ENCODE results near the gene KCNAB1. TPM values are rescaled to one million over a fixed set of nuclear protein-coding genes. Genes with fewer than 3 reads are reported as not detected.
A peak's percentile ranks its signal among the peaks of the same experiment; 100 is the strongest.

The KCNAB1 gene
- total and polyA plus RNA-seq, 4 donors = 8.9 to 45.8 (median 17.8) TPM

GRCh38 chr3:156469456-156469855 lies 349.1 kb downstream of the KCNAB1 start:
- Histone ChIP-seq H3K9me3 (ENCODE audit: control insufficient read depth, low read length) (peaks cover 1% of the 10 kb centered on the region), H3K27me3 (ENCODE audit: control insufficient read depth in 1 of 2, insufficient read depth in 2 of 2, low read length in 1 of 2) (no peaks in the 10 kb centered on the region), H3K27ac (ENCODE audit: low read depth in 1 of 2, low read length in 2 of 2) (no peak overlapping the region), H3K36me3 (ENCODE audit: control insufficient read depth in 1 of 2, insufficient read depth in 2 of 2, low read length in 1 of 2) (peaks cover 0 to 2% of the 10 kb centered on the region in 2 donors), H3K4me1 (ENCODE audit: control insufficient read depth in 1 of 2, insufficient read depth in 2 of 2, low read length in 2 of 2) (no peaks in the 10 kb centered on the region), H3K4me3 (ENCODE audit: low read length in 2 of 2) (no peak overlapping the region)
- no peak for DNase-seq
- no peak for ATAC-seq (ENCODE audit: low FRiP score)
- intact Hi-C loops (cut with DNase I) = no loop called here

- Histone ChIP-seq H3K36me3 (ENCODE audit: control insufficient read depth in 1 of 2, insufficient read depth in 2 of 2, low read length in 1 of 2) (peaks cover 0 to 2% of the 10 kb centered on the region in 2 donors), H3K27me3 (ENCODE audit: control insufficient read depth in 1 of 2, insufficient read depth in 2 of 2, low read length in 1 of 2) (no peaks in the 10 kb centered on the region), H3K4me1 (ENCODE audit: control insufficient read depth in 1 of 2, insufficient read depth in 2 of 2, low read length in 2 of 2) (no peaks in the 10 kb centered on the region), H3K4me3 (ENCODE audit: low read length in 2 of 2) (no peak overlapping the region), H3K27ac (ENCODE audit: low read depth in 1 of 2, low read length in 2 of 2) (no peak overlapping the region), H3K9me3 (ENCODE audit: control insufficient read depth, low read length) (peaks cover 1% of the 10 kb centered on the region)
- no peak for DNase-seq
- WGBS, 2 donors = 41 to 50% methylated on average over 3 of the region's 3 CpGs
- intact Hi-C loops (cut with DNase I) = no loop called here
- no peak for ATAC-seq (ENCODE audit: low FRiP score)
Observed at GRCh38 chr3:156471431-156471830, 351.1 kb downstream of the KCNAB1 start.

DNA sequence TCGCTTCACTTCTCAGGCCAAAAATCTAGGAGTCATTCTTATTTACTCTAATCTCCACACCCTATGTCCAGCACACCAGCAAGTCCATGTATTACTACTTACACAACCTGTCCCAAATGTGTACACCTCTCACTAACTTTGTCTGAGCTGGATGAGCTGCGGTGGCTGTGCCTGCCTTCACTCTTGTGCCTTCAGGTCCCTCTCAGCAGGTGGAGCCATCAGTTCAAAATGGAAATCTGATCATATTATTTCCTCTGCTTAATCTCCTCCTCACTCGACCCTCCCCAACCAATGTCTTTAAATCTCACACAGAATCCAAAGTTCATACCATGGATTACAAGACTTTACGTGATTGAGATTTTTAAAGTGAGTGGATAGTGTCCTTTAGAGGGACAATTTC lies 351.8 kb downstream of the KCNAB1 start:
- Histone ChIP-seq H3K4me3 (ENCODE audit: low read length in 2 of 2) (no peak overlapping the region), H3K27me3 (ENCODE audit: control insufficient read depth in 1 of 2, insufficient read depth in 2 of 2, low read length in 1 of 2) (no peaks in the 10 kb centered on the region), H3K4me1 (ENCODE audit: control insufficient read depth in 1 of 2, insufficient read depth in 2 of 2, low read length in 2 of 2) (no peaks in the 10 kb centered on the region), H3K36me3 (ENCODE audit: control insufficient read depth in 1 of 2, insufficient read depth in 2 of 2, low read length in 1 of 2) (peaks cover 0 to 2% of the 10 kb centered on the region in 2 donors), H3K9me3 (ENCODE audit: control insufficient read depth, low read length) (peaks cover 1% of the 10 kb centered on the region), H3K27ac (ENCODE audit: low read depth in 1 of 2, low read length in 2 of 2) (no peak overlapping the region)
- 83 to 85% methylated on average over 4 of the region's 4 CpGs for WGBS, 2 donors
- no peak for ATAC-seq (ENCODE audit: low FRiP score)
- intact Hi-C loops (cut with DNase I) = no loop called here
- DNase-seq = no peak

DNA sequence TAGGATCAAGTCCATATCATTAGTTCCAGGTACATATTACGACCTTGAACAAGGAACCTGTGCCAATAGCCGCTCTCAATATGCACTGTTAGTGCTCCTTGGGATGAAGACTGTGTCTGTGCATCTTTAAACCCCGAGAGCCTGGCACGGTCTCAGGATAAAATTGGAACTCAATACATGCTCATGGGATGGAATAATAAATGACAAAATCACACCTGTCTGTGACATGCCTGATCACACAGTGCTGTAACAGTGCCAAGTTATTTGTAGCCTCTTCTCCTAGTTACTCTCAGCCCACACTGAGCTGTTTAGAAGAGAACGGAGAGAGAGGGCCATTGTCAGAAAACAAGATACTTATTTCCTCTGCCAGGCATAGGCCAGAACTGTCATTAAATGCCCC lies 352.3 kb downstream of the KCNAB1 start:
- no peaks in the 10 kb centered on the region for H3K4me1 ChIP-seq (ENCODE audit: control insufficient read depth in 1 of 2, insufficient read depth in 2 of 2, low read length in 2 of 2)
- intact Hi-C loops (cut with DNase I) = no loop called here
- no peak overlapping the region for H3K4me3 ChIP-seq (ENCODE audit: low read length in 2 of 2)
- no peaks in the 10 kb centered on the region for H3K27me3 ChIP-seq (ENCODE audit: control insufficient read depth in 1 of 2, insufficient read depth in 2 of 2, low read length in 1 of 2)
- H3K27ac ChIP-seq (ENCODE audit: low read depth in 1 of 2, low read length in 2 of 2) = no peak overlapping the region
- peaks cover 0 to 2% of the 10 kb centered on the region in 2 donors for H3K36me3 ChIP-seq (ENCODE audit: control insufficient read depth in 1 of 2, insufficient read depth in 2 of 2, low read length in 1 of 2)
- peaks cover 1% of the 10 kb centered on the region for H3K9me3 ChIP-seq (ENCODE audit: control insufficient read depth, low read length)
- DNase-seq (no peak), ATAC-seq (ENCODE audit: low FRiP score) (no peak)
- WGBS, 2 donors = 94% methylated on average over 5 of the region's 5 CpGs

GRCh38 chr3:156473341-156473740 lies 353.0 kb downstream of the KCNAB1 start:
- no peak for DNase-seq
- H3K4me3 ChIP-seq (ENCODE audit: low read length in 2 of 2) = no peak overlapping the region
- no peak for ATAC-seq (ENCODE audit: low FRiP score)
- no peaks in the 10 kb centered on the region for H3K27me3 ChIP-seq (ENCODE audit: control insufficient read depth in 1 of 2, insufficient read depth in 2 of 2, low read length in 1 of 2)
- intact Hi-C loops (cut with DNase I) = no loop called here
- H3K27ac ChIP-seq (ENCODE audit: low read depth in 1 of 2, low read length in 2 of 2) = no peak overlapping the region
- H3K4me1 ChIP-seq (ENCODE audit: control insufficient read depth in 1 of 2, insufficient read depth in 2 of 2, low read length in 2 of 2) = no peaks in the 10 kb centered on the region
- peaks cover 0 to 2% of the 10 kb centered on the region in 2 donors for H3K36me3 ChIP-seq (ENCODE audit: control insufficient read depth in 1 of 2, insufficient read depth in 2 of 2, low read length in 1 of 2)
- H3K9me3 ChIP-seq (ENCODE audit: control insufficient read depth, low read length) = peaks cover 1% of the 10 kb centered on the region

DNA sequence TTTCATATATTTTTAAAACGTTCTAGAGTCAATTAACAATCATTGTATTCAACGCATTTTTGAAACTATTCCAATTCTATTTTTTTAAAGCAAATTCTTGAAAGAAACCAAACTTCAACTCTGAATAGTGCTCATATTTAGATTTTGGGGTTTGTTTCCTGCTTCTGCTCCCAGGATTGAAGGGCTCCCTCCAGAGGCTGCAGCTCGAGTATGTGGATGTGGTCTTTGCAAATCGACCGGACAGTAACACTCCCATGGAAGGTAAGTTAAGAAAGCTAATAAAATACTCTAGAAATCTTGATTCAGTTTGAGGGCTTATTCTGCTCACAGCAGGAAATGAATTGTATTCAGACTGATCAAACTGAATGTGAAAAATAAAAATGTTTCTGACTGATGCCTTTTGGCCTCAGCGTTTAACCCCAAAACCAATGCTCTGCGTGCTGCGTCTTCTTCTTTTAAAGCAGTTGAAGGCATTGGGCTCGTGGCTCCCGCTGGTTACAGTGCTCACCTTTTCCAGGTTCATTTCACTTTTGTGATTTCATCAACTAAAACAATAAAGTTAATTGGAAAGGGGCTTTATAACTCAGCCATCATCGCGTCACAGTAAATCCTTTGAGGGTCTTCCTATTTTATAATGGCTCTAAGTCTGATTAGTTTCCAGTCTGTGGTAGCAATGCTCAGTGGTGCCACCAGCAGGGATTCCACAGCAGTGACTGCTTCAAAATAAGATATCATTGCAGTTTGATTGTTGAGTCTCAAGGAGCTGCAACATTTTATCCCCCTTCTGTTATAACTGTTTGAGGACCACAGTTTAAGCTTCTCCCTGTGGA lies 354.4 kb downstream of the KCNAB1 start:
- no peak for DNase-seq
- no peaks in the 10 kb centered on the region for H3K4me1 ChIP-seq (ENCODE audit: control insufficient read depth in 1 of 2, insufficient read depth in 2 of 2, low read length in 2 of 2)
- 68 to 70% methylated on average over 12 of the region's 12 CpGs for WGBS, 2 donors

DNA sequence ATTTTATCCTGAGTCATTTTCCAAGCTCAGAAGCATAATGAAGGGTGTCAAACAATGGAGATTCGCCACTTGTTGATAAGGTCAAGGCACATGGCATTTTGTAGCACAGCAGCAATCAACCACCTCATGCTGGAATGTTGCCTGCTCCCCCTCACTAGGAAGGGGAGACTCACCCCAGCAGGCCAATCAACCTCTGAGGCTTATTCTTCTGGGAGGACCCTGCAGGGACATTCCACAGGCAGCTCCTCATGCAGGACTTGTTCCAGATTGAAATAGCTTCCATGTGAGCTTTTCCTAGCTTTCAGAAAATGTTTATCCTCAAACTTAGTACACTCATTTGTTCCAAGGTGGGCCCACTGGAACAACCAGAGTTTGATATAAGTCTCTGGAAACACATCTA lies 356.9 kb downstream of the KCNAB1 start:
- Histone ChIP-seq H3K27me3 (ENCODE audit: control insufficient read depth in 1 of 2, insufficient read depth in 2 of 2, low read length in 1 of 2) (no peaks in the 10 kb centered on the region), H3K27ac (ENCODE audit: low read depth in 1 of 2, low read length in 2 of 2) (no peak overlapping the region), H3K4me1 (ENCODE audit: control insufficient read depth in 1 of 2, insufficient read depth in 2 of 2, low read length in 2 of 2) (no peaks in the 10 kb centered on the region), H3K36me3 (ENCODE audit: control insufficient read depth in 1 of 2, insufficient read depth in 2 of 2, low read length in 1 of 2) (peaks cover 0 to 2% of the 10 kb centered on the region in 2 donors), H3K9me3 (ENCODE audit: control insufficient read depth, low read length) (peaks cover 1% of the 10 kb centered on the region), H3K4me3 (ENCODE audit: low read length in 2 of 2) (no peak overlapping the region)
- ATAC-seq (ENCODE audit: low FRiP score) = no peak
- WGBS, 2 donors = 70 to 74% methylated on average over 1 of the region's 1 CpG
- peak in 1 of 2 donors; percentile 69 for DNase-seq
- intact Hi-C loops (cut with DNase I) = no loop called here

More for the DNA sequence above, 354.4 kb downstream of the KCNAB1 start:
- Histone ChIP-seq H3K27ac (ENCODE audit: low read depth in 1 of 2, low read length in 2 of 2) (no peak overlapping the region), H3K27me3 (ENCODE audit: control insufficient read depth in 1 of 2, insufficient read depth in 2 of 2, low read length in 1 of 2) (no peaks in the 10 kb centered on the region), H3K36me3 (ENCODE audit: control insufficient read depth in 1 of 2, insufficient read depth in 2 of 2, low read length in 1 of 2) (peaks cover 0 to 2% of the 10 kb centered on the region in 2 donors), H3K4me3 (ENCODE audit: low read length in 2 of 2) (no peak overlapping the region), H3K9me3 (ENCODE audit: control insufficient read depth, low read length) (peaks cover 1% of the 10 kb centered on the region)
- intact Hi-C loops (cut with DNase I) = no loop called here
- no peak for ATAC-seq (ENCODE audit: low FRiP score)

DNA sequence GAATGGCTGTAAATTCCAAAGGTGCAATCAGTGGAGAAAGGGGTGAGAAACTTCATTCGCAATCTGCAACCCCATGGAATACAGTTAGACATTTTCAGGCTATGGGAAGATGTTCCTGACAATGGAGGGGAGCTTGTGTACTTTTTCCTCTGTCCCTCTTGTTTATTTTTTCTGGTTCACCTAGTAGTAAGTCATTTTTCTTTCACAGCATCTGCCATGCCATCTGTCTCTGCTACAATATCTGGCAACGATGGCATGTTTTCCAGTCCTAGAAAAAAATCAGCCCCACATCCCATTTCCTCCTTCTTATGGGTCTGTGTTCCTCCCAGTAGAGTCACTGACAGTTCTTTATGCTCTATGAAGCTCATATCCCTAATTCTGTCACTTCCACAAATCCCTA lies 358.5 kb downstream of the KCNAB1 start:
- no peaks in the 10 kb centered on the region for H3K27me3 ChIP-seq (ENCODE audit: control insufficient read depth in 1 of 2, insufficient read depth in 2 of 2, low read length in 1 of 2)
- H3K36me3 ChIP-seq (ENCODE audit: control insufficient read depth in 1 of 2, insufficient read depth in 2 of 2, low read length in 1 of 2) = no peaks in the 10 kb centered on the region
- DNase-seq = no peak
- H3K27ac ChIP-seq (ENCODE audit: low read depth in 1 of 2, low read length in 2 of 2) = no peak overlapping the region
- WGBS, 2 donors = 69 to 83% methylated on average over 2 of the region's 2 CpGs
- H3K4me1 ChIP-seq (ENCODE audit: control insufficient read depth in 1 of 2, insufficient read depth in 2 of 2, low read length in 2 of 2) = peaks cover 0 to 6% of the 10 kb centered on the region in 2 donors
- intact Hi-C loops (cut with DNase I) = no loop called here
- ATAC-seq (ENCODE audit: low FRiP score) = no peak
- H3K4me3 ChIP-seq (ENCODE audit: low read length in 2 of 2) = no peak overlapping the region
- no peaks in the 10 kb centered on the region for H3K9me3 ChIP-seq (ENCODE audit: control insufficient read depth, low read length)

GRCh38 chr3:156479604-156480003 lies 359.2 kb downstream of the KCNAB1 start:
- H3K27ac ChIP-seq (ENCODE audit: low read depth in 1 of 2, low read length in 2 of 2) = no peak overlapping the region
- H3K27me3 ChIP-seq (ENCODE audit: control insufficient read depth in 1 of 2, insufficient read depth in 2 of 2, low read length in 1 of 2) = no peaks in the 10 kb centered on the region
- intact Hi-C loops (cut with DNase I) = no loop called here
- DNase-seq (no peak), ATAC-seq (ENCODE audit: low FRiP score) (no peak)
- no peaks in the 10 kb centered on the region for H3K36me3 ChIP-seq (ENCODE audit: control insufficient read depth in 1 of 2, insufficient read depth in 2 of 2, low read length in 1 of 2)
- H3K4me3 ChIP-seq (ENCODE audit: low read length in 2 of 2) = no peak overlapping the region
- H3K4me1 ChIP-seq (ENCODE audit: control insufficient read depth in 1 of 2, insufficient read depth in 2 of 2, low read length in 2 of 2) = peaks cover 5 to 10% of the 10 kb centered on the region in 2 donors
- WGBS, 2 donors = 22 to 26% methylated on average over 1 of the region's 1 CpG
- no peaks in the 10 kb centered on the region for H3K9me3 ChIP-seq (ENCODE audit: control insufficient read depth, low read length)

Data from aorta (tissue), 5 donors.